Sigmoid colon (tissue), 7 donors: Measurements from ENCODE around the gene CD83. TPM values are rescaled to one million over a fixed set of nuclear protein-coding genes. Genes with fewer than 3 reads are reported as not detected.

Experiments used
- DNase-seq: peaks from one replicate; pipeline ENCODE4 v3.0.0-alpha.2; 2019
- H3K27ac ChIP-seq, 4 donors: fragments of 200-600 bp; sonication (generic); one replicate each; pipeline ENCODE4 v1.5.1; 2016 to 2019; ENCODE audit warnings: mild to moderate bottlenecking in 1 of 4
- H3K27me3 ChIP-seq, 3 donors: fragments of 200-600 bp; sonication (generic); one replicate each; pipeline ENCODE4 v1.5.1; 2019; ENCODE audit warnings: mild to moderate bottlenecking in 1 of 3
- H3K36me3 ChIP-seq, 4 donors: fragments of 200-600 bp; sonication (generic); one replicate each; pipeline ENCODE4 v1.5.1; 2016 to 2019
- H3K4me1 ChIP-seq, 4 donors: fragments of 200-600 bp; sonication (generic); one replicate each; pipeline ENCODE4 v1.5.1; 2017 to 2019
- H3K4me3 ChIP-seq, 4 donors: fragments of 200-600 bp; sonication (generic); one replicate each; pipeline ENCODE4 v1.5.1; 2017 to 2019; ENCODE audit warnings: mild to moderate bottlenecking in 2 of 4, moderate library complexity in 1 of 4
- H3K9me3 ChIP-seq, 4 donors: fragments of 200-600 bp in 3 of 4; sonication (generic) in 3 of 4; one replicate each; pipeline versions ENCODE4 v1.5.1 to v1.6.1; 2013 to 2019
- CTCF ChIP-seq, 4 experiments: fragments of 450-650 bp in 3 of 4; fragments of 200-600 bp in 1 of 4; IDR thresholded peaks; one replicate each; pipeline ENCODE4 v1.5.1; 2016 to 2019; ENCODE audit warnings: antibody characterized with exemption in 4 of 4, mild to moderate bottlenecking in 3 of 4, moderate library complexity in 2 of 4
- EP300 ChIP-seq, 4 donors: sonication (generic); formaldehyde crosslinking; IDR thresholded peaks; one replicate each; pipeline ENCODE4 v1.6.1; 2017; ENCODE audit warnings: antibody characterized with exemption in 4 of 4
- POLR2A ChIP-seq, 2 donors: fragments of 450-650 bp; IDR thresholded peaks; one replicate each; pipeline ENCODE4 v1.6.1; 2016; ENCODE audit warnings: antibody characterized with exemption in 2 of 2, mild to moderate bottlenecking in 2 of 2, moderate library complexity in 2 of 2
- POLR2AphosphoS5 ChIP-seq, 4 donors: sonication (generic); formaldehyde crosslinking; IDR thresholded peaks; one replicate each; pipeline ENCODE4 v1.6.1; 2017; ENCODE audit warnings: antibody characterized with exemption in 4 of 4
- WGBS, 2 donors: extraction: QIAGEN DNeasy Blood & Tissue Kit; methylation state at CpG; one replicate each; pipeline ENCODE4 v1.1.7; 2013; 5-methylcytosine and 5-hydroxymethylcytosine counted together
- intact Hi-C: fragments of 100-400 bp; cut with DNase I; formaldehyde crosslinking; loops from one replicate; pipeline ENCODE4 v1.15.1; 2023
- polyA plus RNA-seq, 3 donors: library from polyadenylated mRNA; stranded (reverse); fragments of 200-250 nt; gene quantifications; one replicate each; pipeline ENCODE4 v1.2.3, GENCODE V29; 2013
- total RNA-seq, 4 donors: library from RNA; depleted of rRNA; stranded (reverse); fragments of >200 nt; gene quantifications; one replicate each; pipeline ENCODE4 v1.1.0, GENCODE V29; 2016
- donor health status: healthy with polysubstance abuse.
- donor health status: Bipolar disorder and iron deficiency.
- donor health status: healthy.

CD83 gene
- total and polyA plus RNA-seq, 7 donors: 0.60 to 16.0 (median 1.6) TPM

GRCh38 chr6:14088600-14089192 lies 28.9 kb upstream of the CD83 start:
- no peak for DNase-seq
- peaks cover 0 to 5% (median 0%) of the 10 kb centered on the region in 4 donors for H3K4me1 ChIP-seq
- no peaks in the 10 kb centered on the region for H3K36me3 ChIP-seq
- no peaks in the 10 kb centered on the region for H3K27me3 ChIP-seq
- H3K9me3 ChIP-seq: no peaks in the 10 kb centered on the region
- TF ChIP-seq CTCF (IDR thresholded peaks at IDR 0.05) (no peak), POLR2A (IDR thresholded peaks at IDR 0.05) (no peak), POLR2AphosphoS5 (IDR thresholded peaks at IDR 0.05) (no peak), EP300 (IDR thresholded peaks at IDR 0.05) (no peak)
- 44 to 62% methylated on average over 4 of the region's 4 CpGs for WGBS, 2 donors
- no peak overlapping the region for H3K4me3 ChIP-seq
- intact Hi-C loops: no loop called here
- no peak overlapping the region for H3K27ac ChIP-seq

DNA sequence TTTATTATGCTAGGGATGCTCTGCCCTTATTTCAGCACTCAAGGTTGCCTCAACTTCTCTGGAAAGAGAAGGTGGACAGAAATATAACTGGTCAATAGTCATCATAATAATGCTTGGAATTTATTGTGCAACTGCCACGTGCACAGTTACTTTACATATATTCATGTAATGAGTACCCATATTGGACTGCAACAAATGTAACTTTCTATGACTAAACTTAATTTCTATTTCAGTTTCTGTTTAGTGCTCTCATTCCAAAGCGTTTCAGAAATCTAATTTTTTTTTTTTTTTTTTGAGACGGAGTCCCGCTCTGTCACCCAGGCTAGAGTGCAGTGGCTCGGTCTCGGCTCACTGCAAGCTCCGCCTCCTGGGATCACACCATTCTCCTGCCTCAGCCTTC lies 28.3 kb upstream of the CD83 start:
- Histone ChIP-seq H3K9me3 (no peaks in the 10 kb centered on the region), H3K36me3 (no peaks in the 10 kb centered on the region), H3K4me1 (peaks cover 0 to 11% (median 0%) of the 10 kb centered on the region in 4 donors), H3K4me3 (no peak overlapping the region), H3K27me3 (no peaks in the 10 kb centered on the region), H3K27ac (no peak overlapping the region)
- no peak for TF ChIP-seq EP300 (IDR thresholded peaks at IDR 0.05)
- TF ChIP-seq POLR2AphosphoS5 (IDR thresholded peaks at IDR 0.05): no peak
- TF ChIP-seq CTCF (IDR thresholded peaks at IDR 0.05): no peak
- no peak for TF ChIP-seq POLR2A (IDR thresholded peaks at IDR 0.05)
- no peak for DNase-seq
- intact Hi-C loops: no loop called here
- 84 to 87% methylated on average over 7 of the region's 7 CpGs for WGBS, 2 donors

GRCh38 chr6:14091339-14091978 lies 26.1 kb upstream of the CD83 start:
- H3K4me1 ChIP-seq: peaks cover 0 to 11% (median 0%) of the 10 kb centered on the region in 4 donors
- DNase-seq: no peak
- 36 to 64% methylated on average over 4 of the region's 4 CpGs for WGBS, 2 donors
- H3K27me3 ChIP-seq: no peaks in the 10 kb centered on the region
- TF ChIP-seq POLR2AphosphoS5 (IDR thresholded peaks at IDR 0.05) (no peak), CTCF (IDR thresholded peaks at IDR 0.05) (no peak), EP300 (IDR thresholded peaks at IDR 0.05) (no peak), POLR2A (IDR thresholded peaks at IDR 0.05) (no peak)
- no peaks in the 10 kb centered on the region for H3K36me3 ChIP-seq
- no peak overlapping the region for H3K4me3 ChIP-seq
- H3K9me3 ChIP-seq: no peaks in the 10 kb centered on the region
- no peak overlapping the region for H3K27ac ChIP-seq
- intact Hi-C loops: no loop called here

DNA sequence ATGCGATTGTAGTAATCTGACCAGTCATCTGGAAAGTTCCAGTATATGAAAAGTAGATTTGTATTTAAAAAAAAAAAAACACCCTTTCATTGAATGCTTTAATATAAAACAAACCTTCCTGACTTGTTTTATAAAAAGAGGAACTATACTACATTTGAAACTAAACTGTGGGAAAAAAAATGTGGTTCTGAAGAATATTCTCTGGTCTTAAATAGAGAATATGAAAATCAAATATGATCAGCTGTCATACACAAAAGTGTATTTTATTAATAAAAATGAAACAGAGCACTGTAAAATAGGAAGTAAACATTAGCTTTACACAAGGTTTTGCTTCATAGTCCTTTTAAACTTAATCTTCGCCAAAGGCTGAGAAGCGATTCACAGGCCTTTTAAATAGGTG lies 25.3 kb upstream of the CD83 start:
- H3K27ac ChIP-seq: no peak overlapping the region
- TF ChIP-seq CTCF (IDR thresholded peaks at IDR 0.05): no peak
- no peak for TF ChIP-seq EP300 (IDR thresholded peaks at IDR 0.05)
- no peak for TF ChIP-seq POLR2A (IDR thresholded peaks at IDR 0.05)
- no peak for TF ChIP-seq POLR2AphosphoS5 (IDR thresholded peaks at IDR 0.05)
- no peak overlapping the region for H3K4me3 ChIP-seq
- H3K4me1 ChIP-seq: peaks cover 0 to 11% (median 0%) of the 10 kb centered on the region in 4 donors
- H3K36me3 ChIP-seq: no peaks in the 10 kb centered on the region
- 72 to 86% methylated on average over 3 of the region's 3 CpGs for WGBS, 2 donors
- intact Hi-C loops: no loop called here
- no peaks in the 10 kb centered on the region for H3K9me3 ChIP-seq
- no peaks in the 10 kb centered on the region for H3K27me3 ChIP-seq
- no peak for DNase-seq
